GM23338 (cell line): ENCODE results near the gene CD164.

Experiments used
- CREB1 ChIP-seq: fragments of 250-450 bp; sonication (Bioruptor Pico); IDR thresholded peaks from 2 replicates; pipeline ENCODE4 v1.5.0; 2020; ENCODE audit warnings: low read depth, mild to moderate bottlenecking, moderate library complexity
- EZH2 ChIP-seq: fragments of 200-600 bp; sonication (generic); IDR thresholded peaks from one replicate; pipeline ENCODE4 v1.8.0; 2017; ENCODE audit warnings: antibody characterized with exemption, mild to moderate bottlenecking, low read depth; ENCODE audit not compliant: unreplicated experiment
- EZH2phosphoT487 ChIP-seq: fragments of 200-600 bp; sonication (generic); IDR thresholded peaks from one replicate; pipeline ENCODE4 v1.8.1; 2018; ENCODE audit warnings: antibody characterized with exemption; ENCODE audit not compliant: unreplicated experiment
- JUNB ChIP-seq: IDR thresholded peaks from one replicate; pipeline ENCODE4 v1.6.1; 2016; ENCODE audit warnings: antibody characterized with exemption; ENCODE audit not compliant: unreplicated experiment
- POLR2AphosphoS5 ChIP-seq: IDR thresholded peaks from 2 replicates; pipeline ENCODE4 v1.6.1; 2016; ENCODE audit warnings: antibody characterized with exemption, low read depth
- STAT1 ChIP-seq: IDR thresholded peaks from one replicate; pipeline ENCODE4 v1.6.1; 2016; ENCODE audit warnings: antibody characterized with exemption; ENCODE audit not compliant: unreplicated experiment
- TF ChIP-seq, protein P1 (sequence below), 2 experiments: fragments of 200-600 bp in 1 of 2; sonication (generic) in 1 of 2; conservative IDR thresholded peaks; 2 replicates each; pipeline versions ENCODE4 v1.5.1 to v1.6.1; 2016 to 2017; ENCODE audit warnings: antibody characterized with exemption in 2 of 2, low read depth in 2 of 2, mild to moderate bottlenecking in 2 of 2, moderate library complexity in 1 of 2
- TF ChIP-seq, protein P2 (sequence below): IDR thresholded peaks from one replicate; pipeline ENCODE4 v1.6.1; 2018; ENCODE audit warnings: antibody characterized with exemption; ENCODE audit not compliant: unreplicated experiment
- TF ChIP-seq, protein P3 (sequence below): IDR thresholded peaks from 2 replicates; pipeline ENCODE4 v1.6.1; 2016; ENCODE audit warnings: antibody characterized with exemption

DNA sequence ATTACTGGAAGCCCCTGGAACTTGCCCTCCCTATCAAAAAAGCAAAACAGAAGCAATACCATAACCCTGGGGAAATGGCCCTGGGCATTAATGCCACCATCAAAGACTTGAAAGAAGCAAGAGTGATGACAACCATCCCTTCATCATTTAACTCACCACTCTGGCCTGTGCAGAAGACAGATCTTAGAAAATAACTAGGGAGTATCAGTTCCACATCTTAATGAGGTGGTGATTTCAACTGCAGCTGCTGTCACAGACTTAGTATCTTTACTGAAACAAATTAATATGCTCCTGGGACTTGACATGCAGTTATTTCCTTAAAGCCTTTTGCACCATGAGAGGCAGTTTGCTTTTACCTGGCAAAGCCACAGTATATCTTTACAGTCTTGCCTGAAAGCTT is 24.1 kb downstream of the CD164 start:
- TF ChIP-seq, protein P1, sequence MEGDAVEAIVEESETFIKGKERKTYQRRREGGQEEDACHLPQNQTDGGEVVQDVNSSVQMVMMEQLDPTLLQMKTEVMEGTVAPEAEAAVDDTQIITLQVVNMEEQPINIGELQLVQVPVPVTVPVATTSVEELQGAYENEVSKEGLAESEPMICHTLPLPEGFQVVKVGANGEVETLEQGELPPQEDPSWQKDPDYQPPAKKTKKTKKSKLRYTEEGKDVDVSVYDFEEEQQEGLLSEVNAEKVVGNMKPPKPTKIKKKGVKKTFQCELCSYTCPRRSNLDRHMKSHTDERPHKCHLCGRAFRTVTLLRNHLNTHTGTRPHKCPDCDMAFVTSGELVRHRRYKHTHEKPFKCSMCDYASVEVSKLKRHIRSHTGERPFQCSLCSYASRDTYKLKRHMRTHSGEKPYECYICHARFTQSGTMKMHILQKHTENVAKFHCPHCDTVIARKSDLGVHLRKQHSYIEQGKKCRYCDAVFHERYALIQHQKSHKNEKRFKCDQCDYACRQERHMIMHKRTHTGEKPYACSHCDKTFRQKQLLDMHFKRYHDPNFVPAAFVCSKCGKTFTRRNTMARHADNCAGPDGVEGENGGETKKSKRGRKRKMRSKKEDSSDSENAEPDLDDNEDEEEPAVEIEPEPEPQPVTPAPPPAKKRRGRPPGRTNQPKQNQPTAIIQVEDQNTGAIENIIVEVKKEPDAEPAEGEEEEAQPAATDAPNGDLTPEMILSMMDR (conservative IDR thresholded peaks at IDR 0.05; ENCODE audit: low read depth in 2 of 2): no peak
- TF ChIP-seq STAT1: no peak
- no peak for TF ChIP-seq EZH2
- no peak for TF ChIP-seq POLR2AphosphoS5
- TF ChIP-seq CREB1 (CRISPR knock-in tag): no peak
- no peak for TF ChIP-seq EZH2phosphoT487
- TF ChIP-seq, protein P2, sequence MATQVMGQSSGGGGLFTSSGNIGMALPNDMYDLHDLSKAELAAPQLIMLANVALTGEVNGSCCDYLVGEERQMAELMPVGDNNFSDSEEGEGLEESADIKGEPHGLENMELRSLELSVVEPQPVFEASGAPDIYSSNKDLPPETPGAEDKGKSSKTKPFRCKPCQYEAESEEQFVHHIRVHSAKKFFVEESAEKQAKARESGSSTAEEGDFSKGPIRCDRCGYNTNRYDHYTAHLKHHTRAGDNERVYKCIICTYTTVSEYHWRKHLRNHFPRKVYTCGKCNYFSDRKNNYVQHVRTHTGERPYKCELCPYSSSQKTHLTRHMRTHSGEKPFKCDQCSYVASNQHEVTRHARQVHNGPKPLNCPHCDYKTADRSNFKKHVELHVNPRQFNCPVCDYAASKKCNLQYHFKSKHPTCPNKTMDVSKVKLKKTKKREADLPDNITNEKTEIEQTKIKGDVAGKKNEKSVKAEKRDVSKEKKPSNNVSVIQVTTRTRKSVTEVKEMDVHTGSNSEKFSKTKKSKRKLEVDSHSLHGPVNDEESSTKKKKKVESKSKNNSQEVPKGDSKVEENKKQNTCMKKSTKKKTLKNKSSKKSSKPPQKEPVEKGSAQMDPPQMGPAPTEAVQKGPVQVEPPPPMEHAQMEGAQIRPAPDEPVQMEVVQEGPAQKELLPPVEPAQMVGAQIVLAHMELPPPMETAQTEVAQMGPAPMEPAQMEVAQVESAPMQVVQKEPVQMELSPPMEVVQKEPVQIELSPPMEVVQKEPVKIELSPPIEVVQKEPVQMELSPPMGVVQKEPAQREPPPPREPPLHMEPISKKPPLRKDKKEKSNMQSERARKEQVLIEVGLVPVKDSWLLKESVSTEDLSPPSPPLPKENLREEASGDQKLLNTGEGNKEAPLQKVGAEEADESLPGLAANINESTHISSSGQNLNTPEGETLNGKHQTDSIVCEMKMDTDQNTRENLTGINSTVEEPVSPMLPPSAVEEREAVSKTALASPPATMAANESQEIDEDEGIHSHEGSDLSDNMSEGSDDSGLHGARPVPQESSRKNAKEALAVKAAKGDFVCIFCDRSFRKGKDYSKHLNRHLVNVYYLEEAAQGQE: no peak
- TF ChIP-seq JUNB: no peak
- TF ChIP-seq, protein P3, sequence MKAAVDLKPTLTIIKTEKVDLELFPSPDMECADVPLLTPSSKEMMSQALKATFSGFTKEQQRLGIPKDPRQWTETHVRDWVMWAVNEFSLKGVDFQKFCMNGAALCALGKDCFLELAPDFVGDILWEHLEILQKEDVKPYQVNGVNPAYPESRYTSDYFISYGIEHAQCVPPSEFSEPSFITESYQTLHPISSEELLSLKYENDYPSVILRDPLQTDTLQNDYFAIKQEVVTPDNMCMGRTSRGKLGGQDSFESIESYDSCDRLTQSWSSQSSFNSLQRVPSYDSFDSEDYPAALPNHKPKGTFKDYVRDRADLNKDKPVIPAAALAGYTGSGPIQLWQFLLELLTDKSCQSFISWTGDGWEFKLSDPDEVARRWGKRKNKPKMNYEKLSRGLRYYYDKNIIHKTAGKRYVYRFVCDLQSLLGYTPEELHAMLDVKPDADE: no peak
